HG03575 (cell line): ENCODE data around the gene TAS1R1.
"Not testable (repeated sequence)": the region's sequence is repeated elsewhere in the genome, so short reads cannot be mapped to it uniquely, and the experiment has no call there.

Experiments
- ATAC-seq: cut with Tn5 transposase; IDR thresholded peaks from one replicate; pipeline ENCODE4 v1.9.1; 2021; ENCODE audit not compliant: unreplicated experiment, insufficient number of reproducible peaks, low FRiP score; ENCODE audit errors: extremely low read depth

TAS1R1 gene

GRCh38 chr1:6599991-6600390 lies 44.9 kb downstream of the TAS1R1 start:
- not testable (repeated sequence) for ATAC-seq

DNA sequence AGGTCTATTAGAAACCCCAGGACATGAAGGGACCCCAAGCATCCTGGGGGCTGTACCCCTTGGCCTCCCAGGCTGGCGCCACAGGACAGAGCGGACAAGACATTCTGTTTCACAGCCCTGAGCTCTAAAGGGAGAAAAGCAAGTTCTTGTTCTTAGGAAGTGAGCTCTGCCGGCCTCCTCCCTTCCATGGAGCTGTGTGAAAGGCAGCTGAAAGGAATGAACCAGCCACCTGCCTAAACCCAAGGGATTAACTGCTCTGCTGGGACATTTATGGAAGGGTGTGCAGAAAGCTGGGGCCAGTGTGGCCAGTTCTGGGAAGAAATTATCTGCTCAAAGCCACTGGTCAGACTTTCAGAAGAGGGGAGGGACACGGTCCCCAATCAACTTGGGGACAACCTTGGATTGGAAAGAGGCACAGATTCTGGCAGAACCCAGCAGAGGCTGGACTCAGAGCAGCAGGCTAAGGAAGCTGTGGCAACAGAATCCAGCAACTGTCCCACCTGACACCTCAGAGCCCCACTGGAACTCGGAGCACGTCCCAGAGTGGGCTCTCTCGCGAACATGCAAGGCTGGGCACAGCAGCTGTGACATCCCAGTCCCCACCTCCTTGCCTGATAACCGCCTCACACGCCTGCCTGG lies 45.4 kb downstream of the TAS1R1 start:
- no peak for ATAC-seq

- no peak for ATAC-seq
Measured at GRCh38 chr1:6601049-6601922, 46.2 kb downstream of the TAS1R1 start.

DNA sequence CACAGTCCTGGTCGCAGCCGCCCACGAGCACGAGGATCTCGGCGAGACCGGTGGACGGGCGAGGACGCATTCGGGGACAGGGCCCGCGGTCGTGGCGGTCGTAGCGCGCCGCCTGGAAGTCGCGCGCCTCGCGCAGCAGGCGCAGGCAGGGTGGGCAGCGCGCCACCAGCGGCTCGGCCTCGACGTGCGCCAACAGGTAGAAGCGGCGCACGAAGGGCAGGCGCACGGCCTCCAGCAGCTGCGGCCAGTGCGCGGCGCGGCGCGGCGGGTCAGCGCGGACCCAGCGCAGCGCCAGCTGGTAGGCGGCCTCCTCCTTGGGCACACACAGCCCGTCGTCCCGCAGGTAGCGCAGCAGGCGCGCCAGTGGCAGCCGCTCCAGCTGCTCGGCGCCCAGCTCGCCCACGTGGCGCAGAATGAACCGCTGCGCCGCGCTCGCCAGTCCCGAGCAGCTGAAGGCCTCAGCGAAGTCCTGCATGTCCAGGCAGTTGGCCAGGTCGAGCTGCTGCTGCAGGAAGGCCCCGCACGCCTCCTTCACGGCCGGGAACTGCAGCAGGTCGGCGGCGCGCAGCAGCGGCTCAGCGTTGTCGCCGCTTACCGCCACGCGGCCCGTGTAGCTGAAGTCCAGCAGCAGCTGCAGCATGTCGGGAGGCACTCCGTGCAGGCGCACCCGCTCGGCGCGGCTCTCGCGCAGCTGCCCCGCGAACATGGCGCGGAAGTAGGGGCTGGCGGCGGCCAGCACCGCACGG lies 47.0 kb downstream of the TAS1R1 start:
- ATAC-seq, result no peak

DNA sequence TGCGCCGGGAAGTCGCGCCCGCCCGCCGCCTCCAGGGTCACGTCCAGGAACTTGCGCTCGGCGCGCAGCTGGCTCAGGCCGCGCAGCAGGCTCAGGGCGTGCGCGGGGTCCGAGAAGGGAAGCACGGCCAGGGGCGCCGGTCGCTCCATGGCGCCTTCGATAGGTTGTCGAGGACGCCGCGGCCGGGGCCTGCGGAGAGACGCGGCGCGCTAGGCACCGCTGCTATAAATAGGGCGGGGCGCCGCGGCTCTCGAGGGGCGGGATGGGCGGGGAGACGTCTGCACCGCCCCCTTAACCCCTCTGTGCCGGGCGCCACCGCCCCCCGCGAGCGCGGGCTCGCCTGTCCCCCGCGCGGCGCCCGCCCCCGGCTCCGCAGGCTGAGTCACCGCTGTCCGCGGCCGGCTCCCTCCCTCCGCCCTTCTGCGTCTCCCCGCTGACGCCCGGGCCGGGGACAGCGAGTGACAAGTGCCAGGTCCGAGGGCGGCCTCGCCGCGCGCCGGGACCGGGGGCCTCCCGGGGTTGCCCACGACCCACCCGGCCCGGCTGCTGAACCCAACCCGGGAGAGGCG lies 47.6 kb downstream of the TAS1R1 start, which contains the start of gene KLHL21:
KLHL21 (minus strand) TSS at position 201 of the 569 bp plus-strand sequence; CDS start at position 149, 52 bp downstream.
- no peak for ATAC-seq

- ATAC-seq, result no peak
Measured at GRCh38 chr1:6603238-6603914, 48.3 kb downstream of the TAS1R1 start.

GRCh38 chr1:6603915-6604558 lies 48.9 kb downstream of the TAS1R1 start:
- ATAC-seq, result no peak

DNA sequence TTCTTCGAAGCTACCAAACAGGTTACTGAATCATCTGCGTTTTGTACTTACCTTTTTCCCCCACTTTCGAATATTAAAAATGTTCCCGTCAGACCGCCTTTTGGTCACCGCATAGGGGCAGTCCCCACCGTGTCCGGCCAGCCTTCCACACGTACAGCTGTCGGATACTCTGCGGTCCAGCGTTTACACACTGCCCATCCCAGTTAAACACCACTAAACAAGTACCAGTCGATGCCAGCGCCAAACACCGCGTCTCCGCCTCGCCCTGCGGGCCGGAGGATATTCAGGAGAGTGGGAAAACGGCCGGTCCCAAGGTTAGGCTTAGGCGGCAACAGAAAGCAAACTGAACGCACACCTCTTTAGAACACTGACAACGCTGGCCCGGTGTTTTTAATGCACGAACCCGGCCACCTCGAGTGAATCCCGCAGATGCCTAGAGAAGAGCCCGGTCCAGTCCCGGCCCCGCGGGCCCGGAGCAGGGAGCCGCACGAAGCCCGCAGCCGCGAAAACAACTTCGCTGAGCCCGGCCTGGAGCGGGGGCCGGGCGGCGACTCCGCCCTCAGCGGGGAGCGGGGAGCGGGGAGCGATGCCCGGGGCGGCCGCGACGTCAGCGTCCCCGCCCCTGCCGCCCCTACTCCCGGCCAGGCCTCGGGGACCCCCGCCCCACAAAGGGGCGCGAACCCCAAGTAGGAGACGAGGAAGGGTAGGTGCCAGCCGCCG lies 57.7 kb downstream of the TAS1R1 start:
- no peak for ATAC-seq

GRCh38 chr1:6613361-6614018 lies 58.4 kb downstream of the TAS1R1 start, which contains the start of gene PHF13:
Gene PHF13, plus strand, starts transcription at chr1:6613731. Its CDS starts 336 bp downstream, at chr1:6614067.
- ATAC-seq, result peak; percentile 71

DNA sequence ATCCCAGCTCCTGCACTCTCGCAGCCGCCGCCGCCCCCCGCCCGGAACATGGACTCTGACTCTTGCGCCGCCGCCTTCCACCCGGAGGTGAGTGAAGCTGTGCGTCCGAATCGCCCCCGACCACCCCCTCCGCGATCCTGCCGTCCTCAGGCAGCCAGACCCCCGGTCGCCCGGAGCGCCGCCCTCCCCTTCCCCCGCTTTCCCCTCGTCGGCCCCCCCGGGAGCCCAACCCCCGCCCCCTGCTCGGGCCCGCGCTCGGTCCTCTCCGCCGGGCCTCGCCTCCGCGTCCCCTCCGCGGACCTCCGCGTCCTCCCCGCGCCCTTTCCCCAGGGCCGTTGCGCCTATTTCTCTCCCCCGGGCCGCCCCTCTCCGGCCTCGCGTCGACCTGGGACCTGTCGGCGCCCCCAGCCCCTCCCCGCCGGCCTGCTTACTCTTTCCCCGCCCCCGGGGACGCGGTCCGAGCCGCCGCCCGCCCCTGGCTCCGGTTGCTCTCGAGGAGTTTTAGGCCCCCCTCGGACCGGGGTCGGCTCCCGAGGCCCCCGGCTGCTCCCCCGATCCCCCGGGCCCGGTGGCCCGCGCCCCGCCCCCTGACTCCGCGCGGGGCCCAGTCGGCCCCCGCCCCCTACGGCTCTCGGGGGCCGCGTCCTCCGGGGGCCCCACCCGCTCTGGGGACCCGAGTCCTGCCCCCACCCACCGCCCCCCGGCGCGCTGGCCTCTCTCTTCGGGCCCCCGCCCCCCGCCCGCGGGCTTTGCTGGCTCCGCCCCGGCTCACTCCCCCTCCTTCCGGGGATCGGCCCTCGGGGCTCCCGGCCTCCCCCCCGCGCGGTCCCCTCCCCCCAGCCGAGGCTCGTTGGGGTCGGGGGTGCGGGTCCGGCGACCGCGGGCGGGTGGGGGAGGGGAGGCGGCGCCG lies 59.2 kb downstream of the TAS1R1 start:
- ATAC-seq, result no peak

GRCh38 chr1:6614929-6615785 lies 60.0 kb downstream of the TAS1R1 start:
- ATAC-seq, result no peak

- no peak for ATAC-seq
Measured at GRCh38 chr1:6619045-6619444, 63.9 kb downstream of the TAS1R1 start.

- no peak for ATAC-seq
Measured at GRCh38 chr1:6621429-6622391, 66.6 kb downstream of the TAS1R1 start.

- ATAC-seq, result no peak
Measured at GRCh38 chr1:6622396-6623152, 67.5 kb downstream of the TAS1R1 start.
